ENCODE data around the gene GSG1L.

GSG1L gene

GRCh38 chr16:28090646-28091377 is 27.3 kb upstream of the GSG1L start:
- no peak for DNase-seq

DNA sequence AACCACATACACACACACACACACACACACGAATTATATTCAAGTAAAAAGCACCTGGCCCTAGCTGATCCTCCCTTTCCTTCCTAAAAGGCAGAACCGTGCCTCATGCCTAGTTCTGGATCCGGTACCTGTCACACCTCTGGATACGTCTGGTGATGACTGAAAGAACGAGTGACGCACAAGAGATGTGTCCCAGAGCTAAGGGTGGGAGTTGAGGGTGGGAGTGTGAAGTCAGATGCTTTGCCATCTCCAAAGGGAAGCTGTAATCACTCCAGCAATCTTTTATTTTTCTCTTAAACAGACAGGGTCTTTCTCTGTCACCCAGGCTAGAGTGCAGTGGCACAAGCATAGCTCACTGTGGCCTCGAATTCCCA is 26.5 kb upstream of the GSG1L start:
- no peak for DNase-seq

GRCh38 chr16:28089205-28089991 is 25.9 kb upstream of the GSG1L start:
- DNase-seq = no peak

- no peak for DNase-seq
Observed at GRCh38 chr16:28087675-28088300, 24.3 kb upstream of the GSG1L start.

DNA sequence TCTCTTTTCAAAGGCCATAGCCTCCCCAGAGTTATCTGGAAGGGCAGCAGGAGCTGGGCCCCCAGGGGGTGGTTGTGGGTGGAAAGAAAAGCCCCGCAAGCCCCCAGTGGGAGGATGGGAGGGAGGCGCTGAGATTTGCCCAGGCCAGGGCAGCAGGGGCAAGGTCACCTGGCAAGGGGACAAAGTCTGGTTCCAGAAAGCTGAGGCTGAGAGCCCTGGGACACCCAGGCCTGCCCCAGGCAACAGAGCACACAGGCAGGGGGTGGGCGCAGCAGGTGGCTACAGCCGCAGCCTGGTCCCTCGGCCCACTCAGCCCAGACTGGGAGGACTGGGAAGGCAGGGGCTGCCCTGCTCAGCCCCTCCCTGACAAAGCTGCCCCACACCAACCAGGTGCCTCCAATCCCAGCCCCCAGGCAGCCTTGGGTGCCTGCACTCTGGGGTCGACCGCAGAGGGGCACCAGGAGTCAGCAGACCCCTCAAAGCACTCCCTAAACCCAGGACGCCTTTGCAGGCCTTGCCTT is 23.7 kb upstream of the GSG1L start:
- DNase-seq = no peak

GRCh38 chr16:28086186-28087139 is 22.9 kb upstream of the GSG1L start:
- DNase-seq = no peak

- no peak for DNase-seq
Observed at GRCh38 chr16:28085389-28086171, 22.1 kb upstream of the GSG1L start.

- no peak for DNase-seq
Observed at GRCh38 chr16:28084209-28084608, 20.7 kb upstream of the GSG1L start.

DNA sequence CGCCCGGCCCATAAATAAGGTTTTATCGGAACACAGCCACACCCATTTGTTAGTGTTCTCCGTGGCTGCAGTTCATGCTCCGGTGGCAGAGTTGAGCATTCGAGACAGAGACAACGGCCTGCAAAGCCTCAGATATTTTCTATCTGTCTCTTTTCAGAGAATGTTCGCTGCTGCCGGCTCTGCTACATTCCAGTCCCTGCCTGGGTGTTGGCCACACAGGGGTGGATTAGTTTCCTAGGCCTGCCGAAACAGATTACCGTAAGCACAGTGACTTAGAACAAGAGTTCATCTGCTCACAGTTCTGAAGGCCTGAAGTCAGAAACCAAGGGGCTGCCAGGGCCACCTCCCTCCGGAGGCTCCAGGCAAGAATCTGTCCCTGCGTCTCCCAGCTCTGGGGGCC is 19.1 kb upstream of the GSG1L start:
- no peak for DNase-seq

DNA sequence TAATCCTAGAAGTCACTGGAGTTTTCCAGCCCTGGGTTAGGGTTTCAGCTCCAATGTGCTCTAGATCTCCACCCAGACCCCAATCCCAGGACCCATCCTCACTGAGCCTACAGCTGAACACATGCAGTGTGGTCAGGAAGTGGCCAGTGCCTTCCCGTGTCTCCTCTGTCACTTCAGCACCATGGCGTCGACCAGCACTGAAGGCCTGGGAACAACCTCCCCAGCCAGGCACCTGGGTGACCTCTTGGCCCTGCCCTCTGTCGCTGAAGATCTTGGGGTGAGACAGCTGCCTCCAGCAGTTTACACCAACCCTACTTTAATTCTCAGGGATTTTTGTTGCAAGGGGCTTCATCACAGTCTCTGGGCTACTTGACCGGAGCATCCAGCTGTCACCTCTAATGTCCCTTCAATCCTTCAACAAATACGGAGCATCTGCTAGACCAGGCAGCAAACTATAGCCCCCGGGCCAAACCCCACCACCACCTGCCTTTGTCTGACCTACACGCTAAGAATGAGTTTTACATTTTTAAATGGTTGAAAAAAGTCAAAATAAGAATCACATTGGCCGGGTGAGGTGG is 18.0 kb upstream of the GSG1L start:
- no peak for DNase-seq

DNA sequence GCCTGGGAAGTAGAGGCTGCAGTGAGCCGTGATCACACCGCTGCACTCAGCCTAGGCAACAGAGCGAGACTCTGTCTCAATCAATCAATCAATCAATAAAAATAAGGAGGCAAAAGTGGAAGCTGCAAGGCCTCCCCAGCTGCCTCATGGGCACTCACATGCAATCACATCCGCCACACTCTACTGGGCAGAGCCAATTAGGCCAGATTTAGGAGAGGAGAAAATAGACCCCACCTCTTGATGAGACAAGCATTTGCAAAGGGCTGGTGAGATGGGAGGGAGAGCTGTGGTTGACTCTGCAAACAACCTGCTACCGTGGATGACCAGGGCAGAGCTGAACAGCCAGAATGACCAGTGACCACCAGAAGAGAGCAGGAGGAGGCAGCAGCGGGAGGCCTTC is 14.7 kb upstream of the GSG1L start:
- no peak for DNase-seq

DNA sequence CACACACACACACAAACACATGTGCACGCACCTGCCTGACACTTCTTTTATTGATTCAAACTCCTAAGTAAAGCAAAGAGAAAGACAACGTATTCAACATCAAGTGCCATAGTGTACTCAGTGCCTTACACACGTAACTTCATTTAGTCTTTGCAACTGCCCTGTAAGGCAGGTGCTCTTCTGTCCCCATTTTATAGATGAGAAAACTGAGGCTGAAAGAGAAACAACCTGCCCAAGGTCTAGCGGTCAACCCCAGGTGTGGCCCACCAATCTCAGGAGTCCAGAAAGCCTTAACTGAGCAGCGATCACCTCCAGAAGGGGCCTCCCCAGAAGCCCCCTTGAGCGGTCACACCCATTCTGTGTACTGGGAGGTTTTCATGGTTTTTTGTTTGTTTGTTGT is 10.3 kb upstream of the GSG1L start:
- DNase-seq = no peak

- DNase-seq = no peak
Observed at GRCh38 chr16:28072087-28072486, 8.6 kb upstream of the GSG1L start.

DNA sequence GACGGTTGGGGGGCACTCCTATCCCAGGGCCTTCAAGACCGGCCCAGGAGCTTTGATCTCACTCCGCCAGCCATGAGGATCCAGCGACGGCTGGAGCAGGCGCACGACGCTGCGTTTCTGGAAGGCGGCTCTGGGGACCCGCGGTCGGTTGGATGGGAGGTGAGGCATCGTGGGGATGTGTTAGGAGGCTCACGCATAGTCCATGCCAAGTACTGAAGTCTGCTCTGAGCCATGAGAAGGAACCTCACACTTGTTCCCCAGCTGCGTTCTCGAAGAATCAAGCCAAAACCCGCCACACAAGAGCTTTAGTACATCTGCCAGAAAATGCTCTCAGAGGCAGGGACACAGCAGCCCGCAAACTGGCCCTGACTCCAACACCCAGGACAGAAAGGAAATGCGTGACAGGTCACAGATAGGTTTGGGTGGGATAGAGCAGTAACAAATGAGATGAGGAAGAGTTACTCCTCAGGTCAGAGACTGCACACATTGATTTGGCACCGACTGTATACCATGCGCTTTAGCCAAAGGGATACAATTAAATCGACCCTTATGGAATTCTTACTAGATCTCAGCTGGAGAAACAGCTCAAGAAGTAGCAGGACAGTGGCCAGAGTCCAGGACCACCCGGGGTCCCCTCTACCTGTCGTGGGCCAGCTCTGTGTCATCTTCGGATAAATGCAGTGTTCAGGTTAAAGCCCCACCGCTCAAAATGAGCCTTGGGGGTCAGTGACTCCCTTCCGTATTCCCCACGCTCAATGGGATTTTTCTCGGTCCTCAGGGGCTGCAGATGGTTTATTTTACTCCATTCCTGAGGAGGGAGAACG is 6.7 kb upstream of the GSG1L start:
- no peak for DNase-seq

GRCh38 chr16:28068976-28069375 is 5.5 kb upstream of the GSG1L start:
- DNase-seq = no peak

GRCh38 chr16:28067604-28068379 is 4.3 kb upstream of the GSG1L start:
- no peak for DNase-seq

GRCh38 chr16:28064706-28065249 is 1.3 kb upstream of the GSG1L start:
- no peak for DNase-seq

DNA sequence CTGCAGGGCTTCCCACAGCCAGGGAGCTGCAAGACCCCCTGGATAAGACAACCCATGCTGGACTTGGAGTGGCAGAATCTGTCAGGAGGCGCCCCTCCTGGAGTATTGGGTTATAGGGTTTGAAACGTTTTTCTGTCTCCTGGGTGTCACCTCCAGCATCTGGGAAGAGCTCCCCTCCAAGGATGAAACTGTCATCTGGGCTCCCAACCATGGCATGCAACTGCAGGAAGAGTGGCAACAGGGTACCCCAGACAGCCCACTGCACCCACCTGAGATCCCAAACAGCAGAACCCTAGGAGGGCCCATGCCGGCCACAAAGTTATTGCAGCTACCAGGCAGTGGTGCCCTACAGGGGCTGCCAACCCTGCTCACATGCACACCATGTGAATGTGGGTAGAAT is 636 bp upstream of the GSG1L start:
- no peak for DNase-seq

DNA sequence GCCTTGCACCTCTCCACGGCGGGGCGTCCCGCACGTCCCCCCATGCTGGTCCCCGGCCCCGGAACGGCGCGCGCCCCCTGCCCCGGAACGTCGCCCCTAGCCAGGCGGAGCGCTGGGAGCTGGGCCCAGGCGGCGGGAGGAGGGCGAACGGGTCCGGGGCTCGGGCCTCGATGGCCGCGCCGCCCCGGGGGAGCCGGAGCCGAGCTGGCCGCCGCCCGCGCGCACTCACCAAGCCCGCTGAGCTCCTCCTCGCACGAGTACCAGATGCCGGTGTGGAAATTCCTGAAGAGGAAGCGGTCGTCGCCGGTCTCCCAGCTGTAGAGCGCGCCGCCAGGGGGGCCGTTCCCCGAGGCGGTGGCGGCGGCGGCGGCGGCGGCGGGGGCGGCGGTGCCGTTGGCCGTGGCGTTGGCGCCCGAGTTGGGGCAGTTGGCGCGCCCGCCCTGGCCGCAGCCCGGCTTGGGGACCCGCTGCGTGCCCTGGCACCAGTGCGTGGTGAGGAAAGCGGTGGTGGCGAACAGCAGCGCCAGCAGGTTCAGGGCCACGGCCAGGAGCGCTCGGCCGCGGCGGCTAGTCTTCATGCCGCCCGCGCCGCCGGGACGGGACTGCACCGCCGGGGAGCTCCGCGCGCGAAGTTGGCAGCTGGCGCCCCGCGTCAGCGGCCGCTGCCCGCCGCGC is 530 bp downstream of the GSG1L start:
- DNase-seq = no peak
